ENCODE measurements around the gene ACAD10.

Gene ACAD10

GRCh38 chr12:111775205-111776193, 89.6 kb downstream of the ACAD10 start:
- no peaks in the 10 kb centered on the region for H3K36me3 Mint-ChIP-seq
- H3K27me3 Mint-ChIP-seq, result peaks cover 4% of the 10 kb centered on the region
- H3K4me3 Mint-ChIP-seq, result no peak overlapping the region
- H3K27ac Mint-ChIP-seq, result no peak overlapping the region
- H3K9me3 Mint-ChIP-seq, result no peaks in the 10 kb centered on the region
- H3K4me1 Mint-ChIP-seq, result peaks cover 3% of the 10 kb centered on the region

DNA sequence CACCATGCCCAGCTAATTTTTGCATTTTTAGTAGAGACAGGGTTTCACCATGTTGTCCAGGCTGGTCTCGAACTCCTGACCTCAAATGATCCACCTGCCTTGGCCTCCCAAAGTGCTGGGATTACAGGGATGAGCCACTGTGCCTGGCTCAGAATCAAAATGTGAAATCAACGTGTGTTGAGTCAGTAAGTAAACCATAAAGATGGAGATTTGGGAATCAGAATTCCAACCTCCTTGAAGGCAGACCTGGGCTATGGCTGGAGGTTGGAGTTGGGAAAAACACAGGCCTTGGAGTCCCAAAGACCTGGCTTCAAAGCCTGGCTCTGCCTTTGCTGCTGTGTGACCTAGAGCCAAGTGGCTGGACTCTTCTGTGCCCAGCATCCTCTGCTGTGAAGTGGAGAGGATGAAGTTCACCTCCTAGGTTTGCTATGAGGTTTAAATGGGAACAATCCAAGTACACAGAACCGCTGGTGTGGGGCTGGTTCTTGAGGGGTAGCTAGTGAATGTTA, 91.0 kb downstream of the ACAD10 start:
- H3K36me3 Mint-ChIP-seq, result peaks cover 2% of the 10 kb centered on the region
- no peaks in the 10 kb centered on the region for H3K9me3 Mint-ChIP-seq
- no peak overlapping the region for H3K27ac Mint-ChIP-seq
- H3K4me3 Mint-ChIP-seq, result no peak overlapping the region
- H3K27me3 Mint-ChIP-seq, result peaks cover 4% of the 10 kb centered on the region
- peaks cover 3% of the 10 kb centered on the region for H3K4me1 Mint-ChIP-seq

GRCh38 chr12:111777345-111778045, 91.6 kb downstream of the ACAD10 start:
- peaks cover 4% of the 10 kb centered on the region for H3K27me3 Mint-ChIP-seq
- H3K9me3 Mint-ChIP-seq, result no peaks in the 10 kb centered on the region
- peaks cover 3% of the 10 kb centered on the region for H3K4me1 Mint-ChIP-seq
- H3K4me3 Mint-ChIP-seq, result no peak overlapping the region
- H3K36me3 Mint-ChIP-seq, result peaks cover 2% of the 10 kb centered on the region
- no peak overlapping the region for H3K27ac Mint-ChIP-seq

- H3K4me3 Mint-ChIP-seq, result no peak overlapping the region
Measured at GRCh38 chr12:111780166-111780565, 94.3 kb downstream of the ACAD10 start.

GRCh38 chr12:111780615-111781014, 94.8 kb downstream of the ACAD10 start:
- Mint-ChIP-seq H3K27me3 (no peaks in the 10 kb centered on the region), H3K9me3 (no peaks in the 10 kb centered on the region), H3K4me3 (no peak overlapping the region), H3K27ac (no peak overlapping the region), H3K36me3 (peaks cover 2% of the 10 kb centered on the region), H3K4me1 (peaks cover 1% of the 10 kb centered on the region)

More at GRCh38 chr12:111780166-111780565, 94.3 kb downstream of the ACAD10 start:
- Mint-ChIP-seq H3K36me3 (peaks cover 2% of the 10 kb centered on the region), H3K9me3 (no peaks in the 10 kb centered on the region), H3K27ac (no peak overlapping the region), H3K4me1 (peaks cover 3% of the 10 kb centered on the region), H3K27me3 (peaks cover 2% of the 10 kb centered on the region)

DNA sequence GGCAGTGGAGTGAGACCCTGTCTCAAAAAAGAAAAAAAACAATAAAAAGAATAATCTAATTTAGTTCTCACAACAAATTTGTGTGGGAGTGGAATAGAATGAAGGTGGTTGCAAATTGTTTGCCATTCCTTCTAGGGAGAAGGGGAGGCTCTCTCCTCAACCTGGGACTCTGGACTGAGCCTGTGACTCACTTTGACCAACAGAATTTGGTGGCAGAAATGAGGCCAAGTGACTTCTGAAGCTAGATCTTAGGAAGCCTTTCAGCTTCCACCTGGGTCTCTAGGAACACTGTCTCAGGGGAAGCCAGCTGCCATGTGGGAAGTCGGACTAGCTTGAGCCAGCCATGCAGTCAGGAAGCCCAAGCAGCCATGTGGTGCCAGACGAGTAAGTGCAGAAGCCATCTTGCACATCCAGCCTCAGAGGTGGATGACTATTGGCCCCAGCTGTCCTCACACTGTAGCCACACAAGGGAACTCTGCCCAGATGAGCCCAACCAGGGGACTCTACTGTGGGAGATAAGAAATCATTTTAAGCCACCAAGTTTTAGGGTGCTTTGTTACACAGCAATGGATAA, 95.3 kb downstream of the ACAD10 start:
- H3K4me1 Mint-ChIP-seq, result no peaks in the 10 kb centered on the region
- no peak overlapping the region for H3K4me3 Mint-ChIP-seq
- H3K27me3 Mint-ChIP-seq, result no peaks in the 10 kb centered on the region
- no peaks in the 10 kb centered on the region for H3K9me3 Mint-ChIP-seq
- no peak overlapping the region for H3K27ac Mint-ChIP-seq
- H3K36me3 Mint-ChIP-seq, result peaks cover 2% of the 10 kb centered on the region

DNA sequence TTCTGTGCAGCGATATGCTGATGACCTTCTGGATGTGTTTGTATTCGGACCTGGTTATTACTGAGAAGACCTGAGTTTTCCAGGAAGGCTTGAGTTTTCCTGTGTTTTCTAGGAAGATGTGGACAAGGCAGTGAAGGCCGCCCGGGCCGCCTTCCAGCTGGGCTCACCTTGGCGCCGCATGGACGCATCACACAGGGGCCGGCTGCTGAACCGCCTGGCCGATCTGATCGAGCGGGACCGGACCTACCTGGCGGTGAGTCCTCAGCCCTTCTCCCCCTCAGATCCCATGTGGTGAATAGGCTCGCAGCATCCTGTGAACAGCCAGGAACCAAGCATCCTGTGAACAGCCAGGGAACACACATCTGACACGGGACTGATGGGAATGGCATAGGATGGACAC, 97.2 kb downstream of the ACAD10 start:
- no peak overlapping the region for H3K27ac Mint-ChIP-seq
- H3K4me3 Mint-ChIP-seq, result no peak overlapping the region
- no peaks in the 10 kb centered on the region for H3K9me3 Mint-ChIP-seq
- H3K36me3 Mint-ChIP-seq, result peaks cover 2% of the 10 kb centered on the region
- no peaks in the 10 kb centered on the region for H3K27me3 Mint-ChIP-seq
- H3K4me1 Mint-ChIP-seq, result no peaks in the 10 kb centered on the region

GRCh38 chr12:111784953-111785352, 99.1 kb downstream of the ACAD10 start:
- Mint-ChIP-seq H3K27ac (no peak overlapping the region), H3K27me3 (no peaks in the 10 kb centered on the region), H3K4me3 (no peak overlapping the region), H3K36me3 (peaks cover 2% of the 10 kb centered on the region), H3K4me1 (no peaks in the 10 kb centered on the region), H3K9me3 (no peaks in the 10 kb centered on the region)

- no peak overlapping the region for H3K4me3 Mint-ChIP-seq
- no peaks in the 10 kb centered on the region for H3K27me3 Mint-ChIP-seq
- no peaks in the 10 kb centered on the region for H3K9me3 Mint-ChIP-seq
- H3K4me1 Mint-ChIP-seq, result no peaks in the 10 kb centered on the region
- H3K27ac Mint-ChIP-seq, result no peak overlapping the region
- H3K36me3 Mint-ChIP-seq, result peaks cover 2% of the 10 kb centered on the region
Measured at GRCh38 chr12:111785651-111786050, 99.8 kb downstream of the ACAD10 start.

DNA sequence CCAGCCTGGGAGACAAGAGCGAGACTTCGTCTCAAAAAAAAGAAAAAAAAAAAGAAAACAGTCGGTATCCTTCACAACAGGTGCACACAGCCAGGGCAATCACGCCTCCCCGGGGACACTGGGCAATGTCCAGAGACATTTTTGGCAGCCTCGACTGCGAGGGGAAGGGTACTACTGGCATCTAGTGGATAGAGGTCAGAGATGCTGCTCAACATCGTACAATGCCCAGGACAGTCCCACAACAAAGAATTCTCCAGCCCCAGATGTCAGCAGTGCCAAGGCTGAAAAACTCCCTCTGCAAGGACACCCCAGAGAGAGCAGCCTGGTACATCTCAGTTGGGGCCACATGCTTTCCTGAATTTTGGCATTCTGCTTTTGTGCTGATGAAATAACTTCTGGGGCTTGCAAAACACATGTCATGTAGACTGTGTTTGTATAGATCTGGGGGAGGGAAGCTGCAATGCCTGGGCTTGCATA, 102.4 kb downstream of the ACAD10 start:
- Mint-ChIP-seq H3K27me3 (no peaks in the 10 kb centered on the region), H3K4me1 (no peaks in the 10 kb centered on the region), H3K4me3 (no peak overlapping the region), H3K36me3 (no peaks in the 10 kb centered on the region), H3K27ac (no peak overlapping the region), H3K9me3 (no peaks in the 10 kb centered on the region)

DNA sequence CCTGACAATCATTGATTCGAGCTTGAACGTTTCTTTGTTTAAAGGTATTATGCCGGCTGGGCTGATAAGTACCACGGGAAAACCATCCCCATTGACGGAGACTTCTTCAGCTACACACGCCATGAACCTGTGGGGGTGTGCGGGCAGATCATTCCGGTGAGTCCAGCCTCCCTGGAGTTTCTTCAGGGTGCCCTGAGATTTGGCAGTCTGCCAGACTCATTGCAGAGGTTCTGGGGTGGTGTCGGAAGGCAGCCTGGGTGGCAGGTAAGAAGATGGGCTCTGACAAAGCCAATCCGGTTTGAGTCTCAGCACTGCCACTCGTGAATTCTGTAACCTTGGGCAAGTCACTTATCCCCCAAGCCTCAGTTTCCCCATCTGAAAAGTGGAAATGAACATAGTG, 103.9 kb downstream of the ACAD10 start:
- no peak overlapping the region for H3K4me3 Mint-ChIP-seq
- H3K36me3 Mint-ChIP-seq, result no peaks in the 10 kb centered on the region
- no peaks in the 10 kb centered on the region for H3K4me1 Mint-ChIP-seq
- H3K27me3 Mint-ChIP-seq, result no peaks in the 10 kb centered on the region
- H3K27ac Mint-ChIP-seq, result no peak overlapping the region
- H3K9me3 Mint-ChIP-seq, result no peaks in the 10 kb centered on the region

DNA sequence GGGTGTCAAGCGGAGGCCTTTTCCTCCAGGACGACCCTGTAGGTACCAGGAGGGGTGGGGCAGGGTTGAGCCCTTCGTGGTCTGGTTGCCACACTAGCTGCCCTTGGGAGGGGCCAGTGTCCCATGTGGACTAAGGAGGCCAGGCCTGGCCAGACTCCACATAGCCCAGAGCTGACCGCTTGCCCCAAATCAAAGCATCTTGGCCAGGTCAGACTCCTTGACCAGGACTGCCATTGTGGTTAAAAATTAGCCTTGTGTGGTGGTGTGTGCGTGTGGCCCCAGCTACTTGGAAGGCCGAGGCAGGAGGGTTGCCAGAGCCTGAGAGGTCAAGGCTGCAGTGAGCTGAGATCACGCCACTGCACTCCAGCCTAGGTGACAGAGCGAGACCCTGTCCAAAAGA, 105.7 kb downstream of the ACAD10 start:
- Mint-ChIP-seq H3K9me3 (no peaks in the 10 kb centered on the region), H3K4me1 (no peaks in the 10 kb centered on the region), H3K27me3 (no peaks in the 10 kb centered on the region), H3K36me3 (no peaks in the 10 kb centered on the region), H3K4me3 (no peak overlapping the region), H3K27ac (no peak overlapping the region)

DNA sequence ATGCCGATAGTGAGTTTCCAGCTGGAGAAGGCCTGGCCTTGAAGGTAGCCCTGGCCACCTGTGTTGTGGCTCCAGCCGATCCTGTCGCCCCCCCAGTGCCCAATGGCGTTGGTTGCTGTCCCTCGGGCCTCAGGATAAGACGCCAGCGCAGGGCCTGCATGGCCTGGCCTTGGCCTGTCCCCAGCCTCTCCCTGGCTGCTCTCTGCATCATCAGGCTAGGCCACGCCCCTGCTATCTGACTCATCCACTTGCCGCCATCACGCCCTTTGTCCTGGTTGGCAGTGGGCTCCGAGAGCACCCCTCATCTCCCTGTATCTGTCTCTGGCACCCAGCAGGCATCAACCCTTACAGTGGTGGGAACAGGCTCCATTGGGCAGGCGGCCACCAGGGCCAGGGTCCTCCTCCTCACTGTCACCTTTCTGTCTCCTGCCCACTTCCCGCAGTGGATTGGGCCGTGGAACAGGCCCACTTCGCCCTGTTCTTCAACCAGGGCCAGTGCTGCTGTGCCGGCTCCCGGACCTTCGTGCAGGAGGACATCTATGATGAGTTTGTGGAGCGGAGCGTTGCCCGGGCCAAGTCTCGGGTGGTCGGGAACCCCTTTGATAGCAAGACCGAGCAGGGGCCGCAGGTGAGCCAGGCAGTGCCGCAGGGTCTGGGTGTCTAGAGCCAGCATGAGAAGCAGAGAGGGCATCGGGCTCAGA, 106.5 kb downstream of the ACAD10 start:
- H3K9me3 Mint-ChIP-seq, result no peaks in the 10 kb centered on the region
- no peak overlapping the region for H3K27ac Mint-ChIP-seq
- H3K27me3 Mint-ChIP-seq, result no peaks in the 10 kb centered on the region
- no peaks in the 10 kb centered on the region for H3K36me3 Mint-ChIP-seq
- no peaks in the 10 kb centered on the region for H3K4me1 Mint-ChIP-seq
- no peak overlapping the region for H3K4me3 Mint-ChIP-seq

GRCh38 chr12:111792856-111793235, 107.0 kb downstream of the ACAD10 start:
- Mint-ChIP-seq H3K9me3 (no peaks in the 10 kb centered on the region), H3K27me3 (no peaks in the 10 kb centered on the region), H3K36me3 (no peaks in the 10 kb centered on the region), H3K27ac (no peak overlapping the region), H3K4me3 (no peak overlapping the region), H3K4me1 (no peaks in the 10 kb centered on the region)

DNA sequence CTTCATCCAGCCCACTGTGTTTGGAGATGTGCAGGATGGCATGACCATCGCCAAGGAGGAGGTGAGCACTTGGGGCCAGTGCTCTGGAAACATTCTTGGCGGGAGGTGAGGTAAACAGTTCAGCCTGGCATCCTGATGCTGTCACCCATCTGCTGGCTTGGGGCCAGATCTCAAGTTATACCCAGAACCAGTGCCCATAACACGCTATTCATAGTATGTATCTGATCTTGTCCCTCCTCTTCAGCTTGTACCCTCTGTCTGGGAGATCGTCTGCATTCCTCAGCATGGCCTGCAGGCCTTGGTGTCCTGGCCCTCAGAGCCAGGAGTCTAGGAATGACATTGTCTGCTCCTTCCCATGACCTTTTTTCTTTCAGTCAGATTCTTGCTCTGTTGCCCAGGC, 112.3 kb downstream of the ACAD10 start:
- H3K4me3 Mint-ChIP-seq, result no peak overlapping the region
- no peaks in the 10 kb centered on the region for H3K4me1 Mint-ChIP-seq
- no peak overlapping the region for H3K27ac Mint-ChIP-seq
- no peaks in the 10 kb centered on the region for H3K36me3 Mint-ChIP-seq
- H3K9me3 Mint-ChIP-seq, result no peaks in the 10 kb centered on the region
- no peaks in the 10 kb centered on the region for H3K27me3 Mint-ChIP-seq

All from activated naive CD4-positive, alpha-beta T cell treated with anti-CD3 and anti-CD28 coated beads, Interleukin-2, amount 50 U/mL, for 24 hours (primary cell).